Fibroblast of mammary gland (primary cell): ENCODE data around the gene EYA4.

Experiments
- DNase-seq: peaks from one replicate; pipeline ENCODE4 v3.0.0-alpha.2; 2010; ENCODE audit warnings: low read depth
- H3K4me3 ChIP-seq: 2 replicates; pipeline ENCODE4 v1.5.1; 2011; ENCODE audit warnings: low read depth, mild to moderate bottlenecking, low read length, moderate library complexity; ENCODE audit not compliant: control insufficient read depth
- TF ChIP-seq, protein P1 (sequence below): conservative IDR thresholded peaks from 2 replicates; pipeline ENCODE4 v1.5.1; 2011; ENCODE audit warnings: low read depth, low read length, inconsistent platforms; ENCODE audit not compliant: control insufficient read depth, insufficient read depth

EYA4 gene

GRCh38 chr6:133205304-133205703 lies 35.9 kb upstream of the EYA4 start:
- DNase-seq: no peak
- TF ChIP-seq, protein P1, sequence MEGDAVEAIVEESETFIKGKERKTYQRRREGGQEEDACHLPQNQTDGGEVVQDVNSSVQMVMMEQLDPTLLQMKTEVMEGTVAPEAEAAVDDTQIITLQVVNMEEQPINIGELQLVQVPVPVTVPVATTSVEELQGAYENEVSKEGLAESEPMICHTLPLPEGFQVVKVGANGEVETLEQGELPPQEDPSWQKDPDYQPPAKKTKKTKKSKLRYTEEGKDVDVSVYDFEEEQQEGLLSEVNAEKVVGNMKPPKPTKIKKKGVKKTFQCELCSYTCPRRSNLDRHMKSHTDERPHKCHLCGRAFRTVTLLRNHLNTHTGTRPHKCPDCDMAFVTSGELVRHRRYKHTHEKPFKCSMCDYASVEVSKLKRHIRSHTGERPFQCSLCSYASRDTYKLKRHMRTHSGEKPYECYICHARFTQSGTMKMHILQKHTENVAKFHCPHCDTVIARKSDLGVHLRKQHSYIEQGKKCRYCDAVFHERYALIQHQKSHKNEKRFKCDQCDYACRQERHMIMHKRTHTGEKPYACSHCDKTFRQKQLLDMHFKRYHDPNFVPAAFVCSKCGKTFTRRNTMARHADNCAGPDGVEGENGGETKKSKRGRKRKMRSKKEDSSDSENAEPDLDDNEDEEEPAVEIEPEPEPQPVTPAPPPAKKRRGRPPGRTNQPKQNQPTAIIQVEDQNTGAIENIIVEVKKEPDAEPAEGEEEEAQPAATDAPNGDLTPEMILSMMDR: no peak
- no peak overlapping the region for H3K4me3 ChIP-seq

DNA sequence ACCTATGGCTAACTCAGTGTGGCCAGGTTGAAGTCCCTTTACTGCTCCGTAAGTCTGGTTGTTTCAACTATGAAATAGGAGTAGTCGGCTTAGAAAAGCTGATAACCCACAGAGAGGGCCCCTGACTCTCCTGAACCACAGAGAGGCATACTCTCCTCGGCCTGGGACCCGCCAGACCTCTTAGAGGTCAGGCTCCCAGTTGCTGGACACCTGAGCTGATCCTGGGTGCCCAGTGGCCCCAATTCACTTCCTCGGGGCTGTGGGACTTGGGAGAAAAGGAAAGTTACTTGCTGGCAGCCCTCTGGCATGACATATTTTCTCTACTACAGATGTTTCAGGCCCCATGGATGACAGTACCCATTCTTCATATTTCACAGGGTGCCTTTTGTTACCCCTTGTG lies 34.2 kb upstream of the EYA4 start:
- TF ChIP-seq, protein P1: no peak
- no peak overlapping the region for H3K4me3 ChIP-seq
- no peak for DNase-seq

- TF ChIP-seq, protein P1: no peak
- H3K4me3 ChIP-seq: no peak overlapping the region
- DNase-seq: no peak
These were observed 33.4 kb upstream of the EYA4 start for GRCh38 chr6:133207754-133208153.

DNA sequence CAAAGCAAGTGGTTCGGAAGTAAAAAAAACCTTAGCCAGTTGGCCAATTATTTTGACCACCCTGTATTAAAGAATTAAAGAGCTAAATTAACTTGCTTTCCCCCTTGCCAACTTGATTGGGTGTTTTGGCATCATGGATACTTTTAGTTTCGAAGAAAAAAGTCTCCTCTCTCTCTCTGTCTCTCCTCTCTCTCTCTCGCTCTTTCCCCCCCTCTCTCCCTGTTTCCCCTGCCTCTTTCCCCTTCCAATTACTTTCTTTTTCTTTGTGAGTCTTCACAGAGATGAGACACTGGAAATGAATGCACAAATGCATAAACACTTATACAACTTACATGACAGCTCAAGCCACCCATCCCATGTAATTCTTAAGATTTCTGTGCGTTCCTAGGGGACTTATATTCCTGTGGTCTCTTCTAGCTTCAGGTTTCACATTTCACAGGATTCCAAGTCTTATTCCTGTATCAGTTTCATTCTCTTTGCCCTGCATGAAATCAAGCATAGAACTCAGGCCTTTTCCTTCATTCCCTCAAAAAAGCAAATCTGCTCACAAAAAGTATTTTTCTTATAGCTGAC lies 32.9 kb upstream of the EYA4 start:
- H3K4me3 ChIP-seq: no peak overlapping the region
- TF ChIP-seq, protein P1: no peak
- no peak for DNase-seq

DNA sequence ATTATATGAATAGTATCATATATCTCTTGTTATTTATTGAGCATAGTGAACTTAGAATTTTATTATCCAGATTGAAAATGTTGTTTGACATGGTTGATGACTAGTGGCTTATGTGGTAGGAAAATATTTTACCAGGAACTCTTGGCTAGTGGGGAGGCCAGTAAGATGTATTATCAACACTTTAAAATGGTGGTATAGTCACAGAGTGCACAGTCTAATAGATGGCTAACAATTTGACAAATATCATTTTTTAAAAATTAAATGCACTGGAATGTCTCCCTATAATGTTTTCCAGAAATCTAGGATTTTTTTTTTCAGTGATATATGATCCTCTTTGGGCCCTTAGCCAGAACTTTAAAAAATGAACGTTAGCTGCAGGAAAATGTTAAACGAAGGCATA lies 26.9 kb upstream of the EYA4 start:
- no peak overlapping the region for H3K4me3 ChIP-seq
- TF ChIP-seq, protein P1: no peak
- no peak for DNase-seq

- no peak overlapping the region for H3K4me3 ChIP-seq
- DNase-seq: no peak
- TF ChIP-seq, protein P1: no peak
These were observed 22.3 kb upstream of the EYA4 start for GRCh38 chr6:133218852-133219251.
